ENCODE results near the gene MTNR1B.

Gene MTNR1B

GRCh38 chr11:92969634-92970347 is at the start of gene MTNR1B:
MTNR1B (plus strand) TSS chr11:92969651; CDS start chr11:92969726, 75 bp downstream.
- no peak for DNase-seq

- DNase-seq = no peak
Measured at GRCh38 chr11:92920331-92920730, 49.1 kb upstream of the MTNR1B start.

GRCh38 chr11:92922731-92923130 is 46.7 kb upstream of the MTNR1B start:
- DNase-seq = no peak

GRCh38 chr11:92929246-92929645 is 40.2 kb upstream of the MTNR1B start:
- no peak for DNase-seq

- DNase-seq = no peak
Measured at GRCh38 chr11:92929653-92930052, 39.8 kb upstream of the MTNR1B start.

- no peak for DNase-seq
Measured at GRCh38 chr11:92931746-92932422, 37.6 kb upstream of the MTNR1B start.

- no peak for DNase-seq
Measured at GRCh38 chr11:92939305-92939704, 30.1 kb upstream of the MTNR1B start.

GRCh38 chr11:92941676-92942571 is 27.5 kb upstream of the MTNR1B start:
- DNase-seq = peak; percentile 40

- no peak for DNase-seq
Measured at GRCh38 chr11:92946707-92947106, 22.7 kb upstream of the MTNR1B start.

GRCh38 chr11:92948116-92948515 is 21.3 kb upstream of the MTNR1B start:
- DNase-seq = no peak

GRCh38 chr11:92954003-92954402 is 15.4 kb upstream of the MTNR1B start:
- no peak for DNase-seq

GRCh38 chr11:92955860-92956259 is 13.6 kb upstream of the MTNR1B start:
- no peak for DNase-seq

- no peak for DNase-seq
Measured at GRCh38 chr11:92960886-92961285, 8.6 kb upstream of the MTNR1B start.

- no peak for DNase-seq
Measured at GRCh38 chr11:92962446-92962845, 7.0 kb upstream of the MTNR1B start.

- DNase-seq = no peak
Measured at GRCh38 chr11:92964471-92964870, 5.0 kb upstream of the MTNR1B start.

GRCh38 chr11:92965196-92965595 is 4.3 kb upstream of the MTNR1B start:
- DNase-seq = no peak

GRCh38 chr11:92967178-92967577 is 2.3 kb upstream of the MTNR1B start:
- no peak for DNase-seq

GRCh38 chr11:92967867-92968266 is 1.6 kb upstream of the MTNR1B start:
- DNase-seq = no peak

GRCh38 chr11:92969293-92969633 is 188 bp upstream of the MTNR1B start:
- DNase-seq = no peak

GRCh38 chr11:92972248-92972647 is 2.8 kb downstream of the MTNR1B start:
- DNase-seq = no peak

- no peak for DNase-seq
Measured at GRCh38 chr11:92975285-92975684, 5.8 kb downstream of the MTNR1B start.

- no peak for DNase-seq
Measured at GRCh38 chr11:92976681-92977080, 7.2 kb downstream of the MTNR1B start.

GRCh38 chr11:92977401-92977800 is 8.0 kb downstream of the MTNR1B start:
- DNase-seq = no peak
